ENCODE results near the gene ZNF100. TPM values are rescaled to one million over a fixed set of nuclear protein-coding genes. Genes with fewer than 3 reads are reported as not detected.

Gene ZNF100
- polyA plus RNA-seq, 1 of the 3 experiments (the other 2 are of a cell fraction): 1.1 TPM

DNA sequence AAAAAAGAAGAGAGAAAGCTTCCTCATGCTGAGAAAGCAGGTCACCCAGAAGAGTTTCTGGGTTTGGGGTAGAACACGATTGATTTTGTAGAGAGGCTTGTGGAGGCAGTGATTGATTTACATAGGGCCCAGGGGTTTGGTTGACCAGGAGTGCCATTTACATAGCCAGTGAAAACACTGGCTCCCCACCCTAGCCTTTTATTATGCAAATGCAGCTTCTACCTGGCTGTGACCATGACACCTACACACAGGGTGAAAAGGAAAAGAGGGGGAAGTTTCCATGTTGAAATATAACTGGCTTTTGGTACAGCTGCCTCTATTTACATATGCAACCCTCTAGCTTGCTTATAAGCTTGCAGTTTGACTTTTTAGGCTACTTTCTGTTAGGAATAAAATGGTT lies 62.0 kb downstream of the ZNF100 start (continued):
- TF ChIP-seq TEAD4 (IDR thresholded peaks at IDR 0.05; ENCODE audit: borderline replicate concordance, insufficient read depth) (no peak), RAD21 (IDR thresholded peaks at IDR 0.05; ENCODE audit: low read length) (no peak), RFX5 (IDR thresholded peaks at IDR 0.05; ENCODE audit: low read length) (no peak)

- no peaks in the 10 kb centered on the region for H3K27me3 ChIP-seq (ENCODE audit: insufficient read depth)
- H3K36me3 ChIP-seq (replicated peaks in 1 of 2; ENCODE audit: control insufficient read depth in 1 of 2, insufficient read depth in 2 of 2, low read length in 1 of 2): no peaks in the 10 kb centered on the region
- no peaks in the 10 kb centered on the region for H3K9me2 ChIP-seq
- no peaks in the 10 kb centered on the region; the same call in 1 of the 2 replicates for H3K9me3 ChIP-seq
- no peak overlapping the region for H3K27ac ChIP-seq (ENCODE audit: low read depth in 2 of 2, low read length in 1 of 2)
- no peaks in the 10 kb centered on the region for H3K4me1 ChIP-seq (ENCODE audit: control insufficient read depth in 1 of 2, insufficient read depth in 2 of 2, low read depth in 1 of 2, low read length in 1 of 2)
- H2AFZ ChIP-seq (ENCODE audit: low read depth): no peak overlapping the region
- WGBS (ENCODE audit: low lambda C conversion rate): 30% methylated on average over 3 of the region's 3 CpGs
- no peak for DNase-seq
- H3K4me2 ChIP-seq: no peak overlapping the region
- TF ChIP-seq USF2 (IDR thresholded peaks at IDR 0.05; ENCODE audit: borderline replicate concordance, low read depth, low read length) (no peak), EZH2phosphoT487 (IDR thresholded peaks at IDR 0.05; ENCODE audit: borderline replicate concordance, low read depth) (no peak), RCOR1 (IDR thresholded peaks at IDR 0.05; ENCODE audit: low read length) (no peak), CHD2 (IDR thresholded peaks at IDR 0.05; ENCODE audit: low read length, partially characterized antibody) (no peak), MXI1 (IDR thresholded peaks at IDR 0.05; ENCODE audit: low read depth, low read length) (no peak), FOSL2 (IDR thresholded peaks at IDR 0.05; ENCODE audit: borderline replicate concordance, low read depth) (no peak), FOXM1 (IDR thresholded peaks at IDR 0.05; ENCODE audit: low read depth) (no peak), TEAD4 (IDR thresholded peaks at IDR 0.05; ENCODE audit: borderline replicate concordance, insufficient read depth) (no peak), SMC3 (IDR thresholded peaks at IDR 0.05; ENCODE audit: low read depth, low read length) (no peak), RAD21 (IDR thresholded peaks at IDR 0.05; ENCODE audit: low read length) (no peak)
- H3K79me2 ChIP-seq (ENCODE audit: insufficient read depth): no peaks in the 10 kb centered on the region
- CTCF ChIA-PET: interaction anchor here (0.5 to 3.1 kb wide), 4 partner anchors 199 to 283 kb away, joined by 3 to 15 read pairs (median 4); partner anchors contain the start of gene ZNF429
- no peaks in the 10 kb centered on the region for H3F3A ChIP-seq (replicated peaks; ENCODE audit: insufficient read depth)
- POLR2A ChIA-PET: no interaction called here
- no peak overlapping the region for H3K4me3 ChIP-seq (ENCODE audit: low read depth in 2 of 2, low read length in 1 of 2)
- H4K20me1 ChIP-seq (ENCODE audit: insufficient read depth): no peaks in the 10 kb centered on the region
- no peak overlapping the region for H3K9ac ChIP-seq
Observed at GRCh38 chr19:21704320-21704719, 63.1 kb downstream of the ZNF100 start.

- CTCF ChIA-PET: interaction anchor here (1.0 to 4.3 kb wide), 3 partner anchors 11 to 216 kb away, joined by 3 to 38 read pairs (median 10); partner anchors contain the start of gene ZNF429
- no peak for TF ChIP-seq FOXM1 (IDR thresholded peaks at IDR 0.05; ENCODE audit: low read depth)
- TF ChIP-seq, protein P1, sequence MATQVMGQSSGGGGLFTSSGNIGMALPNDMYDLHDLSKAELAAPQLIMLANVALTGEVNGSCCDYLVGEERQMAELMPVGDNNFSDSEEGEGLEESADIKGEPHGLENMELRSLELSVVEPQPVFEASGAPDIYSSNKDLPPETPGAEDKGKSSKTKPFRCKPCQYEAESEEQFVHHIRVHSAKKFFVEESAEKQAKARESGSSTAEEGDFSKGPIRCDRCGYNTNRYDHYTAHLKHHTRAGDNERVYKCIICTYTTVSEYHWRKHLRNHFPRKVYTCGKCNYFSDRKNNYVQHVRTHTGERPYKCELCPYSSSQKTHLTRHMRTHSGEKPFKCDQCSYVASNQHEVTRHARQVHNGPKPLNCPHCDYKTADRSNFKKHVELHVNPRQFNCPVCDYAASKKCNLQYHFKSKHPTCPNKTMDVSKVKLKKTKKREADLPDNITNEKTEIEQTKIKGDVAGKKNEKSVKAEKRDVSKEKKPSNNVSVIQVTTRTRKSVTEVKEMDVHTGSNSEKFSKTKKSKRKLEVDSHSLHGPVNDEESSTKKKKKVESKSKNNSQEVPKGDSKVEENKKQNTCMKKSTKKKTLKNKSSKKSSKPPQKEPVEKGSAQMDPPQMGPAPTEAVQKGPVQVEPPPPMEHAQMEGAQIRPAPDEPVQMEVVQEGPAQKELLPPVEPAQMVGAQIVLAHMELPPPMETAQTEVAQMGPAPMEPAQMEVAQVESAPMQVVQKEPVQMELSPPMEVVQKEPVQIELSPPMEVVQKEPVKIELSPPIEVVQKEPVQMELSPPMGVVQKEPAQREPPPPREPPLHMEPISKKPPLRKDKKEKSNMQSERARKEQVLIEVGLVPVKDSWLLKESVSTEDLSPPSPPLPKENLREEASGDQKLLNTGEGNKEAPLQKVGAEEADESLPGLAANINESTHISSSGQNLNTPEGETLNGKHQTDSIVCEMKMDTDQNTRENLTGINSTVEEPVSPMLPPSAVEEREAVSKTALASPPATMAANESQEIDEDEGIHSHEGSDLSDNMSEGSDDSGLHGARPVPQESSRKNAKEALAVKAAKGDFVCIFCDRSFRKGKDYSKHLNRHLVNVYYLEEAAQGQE (IDR thresholded peaks at IDR 0.05; ENCODE audit: low read depth, low read length): no peak
- TF ChIP-seq POLR2AphosphoS5 (IDR thresholded peaks at IDR 0.05; ENCODE audit: low read depth, low read length): no peak
- TF ChIP-seq MAX (IDR thresholded peaks at IDR 0.05; ENCODE audit: low read depth): no peak
- TF ChIP-seq EZH2phosphoT487 (IDR thresholded peaks at IDR 0.05; ENCODE audit: borderline replicate concordance, low read depth): no peak
- TF ChIP-seq, protein P2, sequence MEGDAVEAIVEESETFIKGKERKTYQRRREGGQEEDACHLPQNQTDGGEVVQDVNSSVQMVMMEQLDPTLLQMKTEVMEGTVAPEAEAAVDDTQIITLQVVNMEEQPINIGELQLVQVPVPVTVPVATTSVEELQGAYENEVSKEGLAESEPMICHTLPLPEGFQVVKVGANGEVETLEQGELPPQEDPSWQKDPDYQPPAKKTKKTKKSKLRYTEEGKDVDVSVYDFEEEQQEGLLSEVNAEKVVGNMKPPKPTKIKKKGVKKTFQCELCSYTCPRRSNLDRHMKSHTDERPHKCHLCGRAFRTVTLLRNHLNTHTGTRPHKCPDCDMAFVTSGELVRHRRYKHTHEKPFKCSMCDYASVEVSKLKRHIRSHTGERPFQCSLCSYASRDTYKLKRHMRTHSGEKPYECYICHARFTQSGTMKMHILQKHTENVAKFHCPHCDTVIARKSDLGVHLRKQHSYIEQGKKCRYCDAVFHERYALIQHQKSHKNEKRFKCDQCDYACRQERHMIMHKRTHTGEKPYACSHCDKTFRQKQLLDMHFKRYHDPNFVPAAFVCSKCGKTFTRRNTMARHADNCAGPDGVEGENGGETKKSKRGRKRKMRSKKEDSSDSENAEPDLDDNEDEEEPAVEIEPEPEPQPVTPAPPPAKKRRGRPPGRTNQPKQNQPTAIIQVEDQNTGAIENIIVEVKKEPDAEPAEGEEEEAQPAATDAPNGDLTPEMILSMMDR (IDR thresholded peaks at IDR 0.05): no peak
- TF ChIP-seq NFIC (IDR thresholded peaks at IDR 0.05; ENCODE audit: borderline replicate concordance): no peak
- no peak for TF ChIP-seq ELF1 (IDR thresholded peaks at IDR 0.05)
- TF ChIP-seq, protein P3, sequence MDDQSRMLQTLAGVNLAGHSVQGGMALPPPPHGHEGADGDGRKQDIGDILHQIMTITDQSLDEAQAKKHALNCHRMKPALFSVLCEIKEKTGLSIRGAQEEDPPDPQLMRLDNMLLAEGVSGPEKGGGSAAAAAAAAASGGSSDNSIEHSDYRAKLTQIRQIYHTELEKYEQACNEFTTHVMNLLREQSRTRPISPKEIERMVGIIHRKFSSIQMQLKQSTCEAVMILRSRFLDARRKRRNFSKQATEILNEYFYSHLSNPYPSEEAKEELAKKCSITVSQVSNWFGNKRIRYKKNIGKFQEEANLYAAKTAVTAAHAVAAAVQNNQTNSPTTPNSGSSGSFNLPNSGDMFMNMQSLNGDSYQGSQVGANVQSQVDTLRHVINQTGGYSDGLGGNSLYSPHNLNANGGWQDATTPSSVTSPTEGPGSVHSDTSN (IDR thresholded peaks at IDR 0.05): no peak
- TF ChIP-seq RCOR1 (IDR thresholded peaks at IDR 0.05; ENCODE audit: low read length): no peak
- no peak for TF ChIP-seq RFX5 (IDR thresholded peaks at IDR 0.05; ENCODE audit: low read length)
Observed at GRCh38 chr19:21699197-21699596, 68.2 kb downstream of the ZNF100 start.

More at GRCh38 chr19:21699197-21699596, 68.2 kb downstream of the ZNF100 start:
- no peak overlapping the region for H3K4me2 ChIP-seq
- no peak overlapping the region for H3K4me3 ChIP-seq (ENCODE audit: low read depth in 2 of 2, low read length in 1 of 2)
- H2AFZ ChIP-seq (ENCODE audit: low read depth): no peak overlapping the region
- H3K27me3 ChIP-seq (ENCODE audit: insufficient read depth): no peaks in the 10 kb centered on the region
- POLR2A ChIA-PET: no interaction called here
- DNase-seq: no peak
- no peaks in the 10 kb centered on the region for H4K20me1 ChIP-seq (ENCODE audit: insufficient read depth)
- no peak overlapping the region for H3K9ac ChIP-seq
- H3K9me2 ChIP-seq: no peaks in the 10 kb centered on the region
- WGBS (ENCODE audit: low lambda C conversion rate): 46% methylated on average over 3 of the region's 3 CpGs
- H3F3A ChIP-seq (replicated peaks; ENCODE audit: insufficient read depth): no peaks in the 10 kb centered on the region
- no peaks in the 10 kb centered on the region for H3K36me3 ChIP-seq (replicated peaks in 1 of 2; ENCODE audit: control insufficient read depth in 1 of 2, insufficient read depth in 2 of 2, low read length in 1 of 2)
- no peaks in the 10 kb centered on the region; the same call in 1 of the 2 replicates for H3K9me3 ChIP-seq
- H3K79me2 ChIP-seq (ENCODE audit: insufficient read depth): no peaks in the 10 kb centered on the region
- peaks cover 0 to 7% of the 10 kb centered on the region in 2 experiments; a peak in 1 of 4 replicates for H3K4me1 ChIP-seq (ENCODE audit: control insufficient read depth in 1 of 2, insufficient read depth in 2 of 2, low read depth in 1 of 2, low read length in 1 of 2)
- H3K27ac ChIP-seq (ENCODE audit: low read depth in 2 of 2, low read length in 1 of 2): no peak overlapping the region

All from SK-N-SH (cell line).